ENCODE measurements around the gene STYXL2.

GRCh38 chr1:167071286-167071685 is 22.6 kb upstream of the STYXL2 start:
- no peak for TF ChIP-seq CTCF (IDR thresholded peaks at IDR 0.05; ENCODE audit: insufficient read depth, low read length)
- TF ChIP-seq POLR2AphosphoS5 (IDR thresholded peaks at IDR 0.05; ENCODE audit: low read depth): no peak
- no peak for TF ChIP-seq REST (IDR thresholded peaks at IDR 0.05; ENCODE audit: insufficient replicate concordance, low read depth)
- no peak for TF ChIP-seq SPI1 (IDR thresholded peaks at IDR 0.05; ENCODE audit: borderline replicate concordance, low read depth)
- no peak for TF ChIP-seq GABPA (IDR thresholded peaks at IDR 0.05; ENCODE audit: low read depth)

Data from HL-60 (cell line).